Mucosa of descending colon (tissue), 3 donors: ENCODE data around the gene PRRT2. TPM values are rescaled to one million over a fixed set of nuclear protein-coding genes. Genes with fewer than 3 reads are reported as not detected.
"Not testable (repeated sequence)": the region's sequence is repeated elsewhere in the genome, so short reads cannot be mapped to it uniquely, and the experiment has no call there.

Source experiments
- ATAC-seq: fragments of 200-7000 bp; cut with Tn5 transposase; one replicate; pipeline ENCODE4 v1.9.1; 2020; ENCODE audit warnings: mild to moderate bottlenecking, moderate library complexity
- DNase-seq, 3 donors: peaks; one replicate each; pipeline ENCODE4 v3.0.0-alpha.2; 2020
- H3K36me3 ChIP-seq: fragments of 200-600 bp; one replicate; pipeline ENCODE4 v1.8.0; 2021; ENCODE audit warnings: low read depth, mild to moderate bottlenecking
- H3K4me1 ChIP-seq: fragments of 200-600 bp; one replicate; pipeline ENCODE4 v1.8.0; 2021; ENCODE audit warnings: low read depth, mild to moderate bottlenecking
- H3K4me3 ChIP-seq: fragments of 200-600 bp; one replicate; pipeline ENCODE4 v1.8.0; 2021; ENCODE audit warnings: mild to moderate bottlenecking
- H3K9me3 ChIP-seq: fragments of 200-600 bp; one replicate; pipeline ENCODE4 v1.8.0; 2021; ENCODE audit warnings: mild to moderate bottlenecking
- CTCF ChIP-seq: fragments of 200-600 bp; IDR thresholded peaks from one replicate; pipeline ENCODE4 v1.8.0; 2022; ENCODE audit warnings: antibody characterized with exemption, mild to moderate bottlenecking
- intact Hi-C, 2 donors: fragments of 100-400 bp; cut with DNase I in 1 of 2; cut with micrococcal nuclease in 1 of 2; formaldehyde crosslinking; loops; one replicate each; pipeline versions ENCODE4 v1.11.0 to v1.11.1; 2022; cut with DNase I, micrococcal nuclease
- total RNA-seq, 3 donors: library from RNA; stranded (reverse); fragmentation: NEBNext Ultra II Directional in 2 of 3; extraction: Animal tissue kit (Norgen Biotek cat#: 25700) in 2 of 3; gene quantifications; one replicate each; pipeline versions ENCODE4 v1.2.1 to v1.2.4, GENCODE V29; 2021 to 2023
- donor health status: DM: no; HTN: no; CAD: no; lungs with moderate emphysema.
- donor health status: DM: no; HTN: no; CAD: no.
- donor health status: DM: no; HTN: yes; CAD: no.

PRRT2 gene
- total RNA-seq, 3 donors from 2014 or later: 0.81 to 15.2 (median 0.94) TPM

- Histone ChIP-seq H3K9me3 (no peaks in the 10 kb centered on the region), H3K4me1 (peaks cover 26% of the 10 kb centered on the region), H3K4me3 (no peak overlapping the region), H3K36me3 (no peaks in the 10 kb centered on the region)
- intact Hi-C loops: no loop called here
- TF ChIP-seq CTCF: no peak
- no peak for DNase-seq
- no peak for ATAC-seq
Observed at GRCh38 chr16:29769507-29769906, 42.5 kb upstream of the PRRT2 start.

- no peak for TF ChIP-seq CTCF
- intact Hi-C loops: no loop called here
- peaks cover 17% of the 10 kb centered on the region for H3K4me1 ChIP-seq
- H3K4me3 ChIP-seq: no peak overlapping the region
- H3K36me3 ChIP-seq: no peaks in the 10 kb centered on the region
- no peak for DNase-seq
- ATAC-seq: peak; percentile 64
- no peaks in the 10 kb centered on the region for H3K9me3 ChIP-seq
Observed at GRCh38 chr16:29770250-29770929, 41.6 kb upstream of the PRRT2 start.

GRCh38 chr16:29772330-29772729, 39.7 kb upstream of the PRRT2 start:
- H3K9me3 ChIP-seq, ATAC-seq, H3K36me3 ChIP-seq, H3K4me3 ChIP-seq, intact Hi-C loops, DNase-seq: not testable (repeated sequence)
- peaks cover 11% of the 10 kb centered on the region for H3K4me1 ChIP-seq

GRCh38 chr16:29774730-29775129, 37.3 kb upstream of the PRRT2 start:
- no peaks in the 10 kb centered on the region for H3K36me3 ChIP-seq
- no peak for ATAC-seq
- TF ChIP-seq CTCF: no peak
- H3K9me3 ChIP-seq: no peaks in the 10 kb centered on the region
- intact Hi-C loops: no loop called here
- no peak overlapping the region for H3K4me3 ChIP-seq
- DNase-seq: no peak
- H3K4me1 ChIP-seq: peaks cover 11% of the 10 kb centered on the region

GRCh38 chr16:29775742-29776408, 36.1 kb upstream of the PRRT2 start:
- TF ChIP-seq CTCF: no peak
- DNase-seq (no peak), ATAC-seq (peak; percentile 66)
- Histone ChIP-seq H3K36me3 (no peaks in the 10 kb centered on the region), H3K4me3 (no peak overlapping the region), H3K9me3 (no peaks in the 10 kb centered on the region), H3K4me1 (no peaks in the 10 kb centered on the region)
- intact Hi-C loops: no loop called here

GRCh38 chr16:29777576-29778350, 34.2 kb upstream of the PRRT2 start, which contains the start of gene ZG16:
TSS of gene ZG16 (plus strand) at chr16:29778256. CDS start at chr16:29779267, 1,011 bp downstream.
- Histone ChIP-seq H3K4me1 (no peaks in the 10 kb centered on the region), H3K36me3 (no peaks in the 10 kb centered on the region), H3K4me3 (no peak within 1 kb of the TSS), H3K9me3 (no peaks in the 10 kb centered on the region)
- no peak for DNase-seq
- ATAC-seq: peak; percentile 76
- no peak for TF ChIP-seq CTCF
- intact Hi-C loops: no loop called here
